HCT116 (cell line): ENCODE measurements around the gene CCR7. TPM values are rescaled to one million over a fixed set of nuclear protein-coding genes. Genes with fewer than 3 reads are reported as not detected.

Source experiments
- ATAC-seq: fragments of 200-7000 bp; cut with Tn5 transposase; 2 replicates; pipeline ENCODE4 v1.9.1; 2020; ENCODE audit warnings: mild to moderate bottlenecking, moderate library complexity
- BruUV-seq: library from RNA; stranded (reverse); fragments of 400-500 nt; replicated peaks from 2 replicates; lab custom pipeline; 2021; lab: Mats Ljungman, UMichigan
- CTCF ChIA-PET: fragments of 300-600 bp; sonication (Branson Sonifier 250); formaldehyde crosslinking; loops from one replicate; lab custom pipeline; 2021; ENCODE audit warnings: antibody characterized with exemption; lab: Charles Lee
- POLR2A ChIA-PET: fragments of 300-600, 350-600 bp; sonication (Branson Sonifier 250); formaldehyde crosslinking; loops from one replicate; lab custom pipeline; 2021; ENCODE audit warnings: antibody characterized with exemption; lab: Charles Lee
- RAD21 ChIA-PET, 2 experiments: fragments of 300-600 bp; sonication (Branson Sonifier 250); formaldehyde crosslinking; loops; one replicate each; lab custom pipeline; 2023; ENCODE audit warnings: low total read pairs in 2 of 2; ENCODE audit not compliant: uncharacterized antibody in 2 of 2, unreplicated experiment in 2 of 2, low non-redundant PET in 1 of 2; lab: Charles Lee
- DNase-seq: peaks from one replicate; pipeline ENCODE4 v3.0.0-alpha.2; 2010; ENCODE audit warnings: low read depth, low spot score
- H2AFZ ChIP-seq: fragments of 200-600 bp; shearing (Covaris generic), sonication (generic); 2 replicates; pipeline ENCODE4 v1.6.1; 2017; ENCODE audit warnings: low read depth, mixed run types, mixed read lengths, antibody characterized with exemption, low read length; ENCODE audit not compliant: poor library complexity, severe bottlenecking
- H3K27ac ChIP-seq: 2 replicates; pipeline ENCODE4 v1.5.1; 2012; ENCODE audit warnings: low read depth, low read length
- H3K27me3 ChIP-seq: fragments of 200-600 bp; sonication (generic); 2 replicates; pipeline ENCODE4 v1.6.1; 2016; ENCODE audit warnings: mixed run types, low read length, mixed read lengths; ENCODE audit not compliant: insufficient read depth
- H3K36me3 ChIP-seq, 2 experiments: fragments of 200-500 bp in 1 of 2; fragments of 200-600 bp in 1 of 2; sonication (Bioruptor generic) in 1 of 2; sonication (generic) in 1 of 2; 2 replicates each; pipeline versions ENCODE4 v1.5.1 to v1.6.1; 2014 to 2016; ENCODE audit warnings: low read length in 2 of 2, inconsistent platforms in 1 of 2, mixed read lengths in 1 of 2, mixed run types in 1 of 2; ENCODE audit not compliant: insufficient read depth in 2 of 2, control insufficient read depth in 1 of 2
- H3K4me1 ChIP-seq, 2 experiments: fragments of 200-600 bp in 1 of 2; sonication (generic) in 1 of 2; 2 replicates each; pipeline versions ENCODE4 v1.5.1 to v1.6.1; 2012 to 2017; ENCODE audit warnings: low read length in 2 of 2, inconsistent platforms in 1 of 2, mild to moderate bottlenecking in 1 of 2, mixed read lengths in 1 of 2, mixed run types in 1 of 2, moderate library complexity in 1 of 2; ENCODE audit not compliant: insufficient read depth in 2 of 2, control insufficient read depth in 1 of 2
- H3K4me2 ChIP-seq: fragments of 200-600 bp; sonication (generic); 2 replicates; pipeline ENCODE4 v1.6.1; 2017; ENCODE audit warnings: mixed run types, low read length, mixed read lengths
- H3K4me3 ChIP-seq, 2 experiments: fragments of 200-600 bp in 1 of 2; sonication (generic) in 1 of 2; replicated peaks in 1 of 2; 2 replicates each; pipeline ENCODE4 v1.5.1; 2011 to 2016; ENCODE audit warnings: low read length in 2 of 2, control low read depth in 1 of 2, low read depth in 1 of 2, mild to moderate bottlenecking in 1 of 2, mixed read lengths in 1 of 2, mixed run types in 1 of 2
- H3K79me2 ChIP-seq: fragments of 200-600 bp; sonication (generic); 2 replicates; pipeline ENCODE4 v1.6.1; 2017; ENCODE audit warnings: mild to moderate bottlenecking, mixed run types, low read length, moderate library complexity, mixed read lengths; ENCODE audit not compliant: insufficient read depth
- H3K9ac ChIP-seq: fragments of 200-600 bp; sonication (generic); 2 replicates; pipeline ENCODE4 v1.6.1; 2016; ENCODE audit warnings: low read length, mixed read lengths
- H3K9me2 ChIP-seq: fragments of 200-600 bp; sonication (generic), shearing (Covaris generic); 2 replicates; pipeline ENCODE4 v1.6.1; 2017; ENCODE audit warnings: mixed run types, mild to moderate bottlenecking, moderate library complexity; ENCODE audit not compliant: insufficient read depth
- H3K9me3 ChIP-seq, 2 experiments: fragments of 200-500 bp in 1 of 2; fragments of 200-600 bp in 1 of 2; sonication (Bioruptor generic) in 1 of 2; sonication (generic) in 1 of 2; 2 replicates each; pipeline ENCODE4 v1.6.1; 2014 to 2017; ENCODE audit warnings: low read length in 2 of 2, mixed read lengths in 2 of 2, inconsistent platforms in 1 of 2, low read depth in 1 of 2, mild to moderate bottlenecking in 1 of 2, mixed run types in 1 of 2, moderate library complexity in 1 of 2; ENCODE audit not compliant: control insufficient read depth in 1 of 2, insufficient read depth in 1 of 2
- H4K20me1 ChIP-seq: fragments of 200-600 bp; sonication (generic), shearing (Covaris generic); 2 replicates; pipeline ENCODE4 v1.6.1; 2017; ENCODE audit warnings: mixed run types, mild to moderate bottlenecking, moderate library complexity; ENCODE audit not compliant: insufficient read depth
- CEBPB ChIP-seq: IDR thresholded peaks from 2 replicates; pipeline ENCODE4 v1.6.1; 2012; ENCODE audit warnings: low read depth
- CTCF ChIP-seq, 3 experiments: fragments of 200-600 bp in 1 of 3; sonication (generic) in 1 of 3; IDR thresholded peaks in 2 of 3; conservative IDR thresholded peaks in 1 of 3; 2 replicates each; pipeline ENCODE4 v1.5.1; 2012 to 2017; ENCODE audit warnings: low read depth in 2 of 3, low read length in 2 of 3, antibody characterized with exemption in 1 of 3, borderline replicate concordance in 1 of 3, control low read depth in 1 of 3, mild to moderate bottlenecking in 1 of 3, mixed read lengths in 1 of 3, mixed run types in 1 of 3, moderate library complexity in 1 of 3; ENCODE audit not compliant: insufficient read depth in 1 of 3
- ELF1 ChIP-seq: IDR thresholded peaks from 2 replicates; pipeline ENCODE4 v1.6.1; 2012; ENCODE audit warnings: low read depth, borderline replicate concordance
- EZH2 ChIP-seq: fragments of 200-600 bp; sonication (generic); IDR thresholded peaks from 2 replicates; pipeline ENCODE4 v1.6.1; 2017; ENCODE audit warnings: antibody characterized with exemption, mixed run types
- EZH2phosphoT487 ChIP-seq: fragments of 200-600 bp; IDR thresholded peaks from 2 replicates; pipeline ENCODE4 v1.6.1; 2018; ENCODE audit warnings: antibody characterized with exemption, borderline replicate concordance
- FOSL1 ChIP-seq: IDR thresholded peaks from 2 replicates; pipeline ENCODE4 v1.6.1; 2012; ENCODE audit warnings: low read depth
- POLR2A ChIP-seq: IDR thresholded peaks from 2 replicates; pipeline ENCODE4 v1.7.0; 2011; ENCODE audit warnings: borderline replicate concordance; ENCODE audit not compliant: insufficient read depth, insufficient read length; ENCODE audit errors: extremely low read depth
- RAD21 ChIP-seq: IDR thresholded peaks from 2 replicates; pipeline ENCODE4 v1.6.1; 2012; ENCODE audit warnings: low read depth, mild to moderate bottlenecking
- SP1 ChIP-seq: IDR thresholded peaks from 2 replicates; pipeline ENCODE4 v1.6.1; 2012; ENCODE audit warnings: low read depth
- TCF7L2 ChIP-seq: IDR thresholded peaks from 2 replicates; pipeline ENCODE4 v1.7.0; 2011; ENCODE audit warnings: borderline replicate concordance, inconsistent platforms; ENCODE audit not compliant: insufficient read depth, insufficient read length; ENCODE audit errors: extremely low read depth
- ZFX ChIP-seq: fragments of 450-650 bp; IDR thresholded peaks from 2 replicates; pipeline ENCODE4 v1.6.1; 2017
- ZNF274 ChIP-seq: fragments of 200-500 bp; sonication (Bioruptor generic); IDR thresholded peaks from 2 replicates; pipeline ENCODE4 v1.6.1; 2014; ENCODE audit warnings: mild to moderate bottlenecking, low read depth, low read length, inconsistent platforms
- intact Hi-C: fragments of 100-400 bp; cut with micrococcal nuclease; formaldehyde crosslinking; loops from 2 replicates; pipeline ENCODE4 v1.10.0; 2022
- total RNA-seq: library from RNA; stranded (reverse); gene quantifications from one replicate; pipeline ENCODE4 v1.2.1, GENCODE V29; 2021; ENCODE audit not compliant: unreplicated experiment
- TF ChIP-seq, protein P1 (sequence below): IDR thresholded peaks from 2 replicates; pipeline ENCODE4 v1.6.1; 2012

CCR7 gene
- total RNA-seq, 1 experiment from 2014 or later, result 0.69 TPM

- RAD21 ChIA-PET, result no interaction called here
- H3K4me1 ChIP-seq, result peaks cover 6 to 10% of the 10 kb centered on the region in 2 experiments
- no peak overlapping the region for H3K27ac ChIP-seq
- no peaks in the 10 kb centered on the region for H4K20me1 ChIP-seq
- no peaks in the 10 kb centered on the region for H3K36me3 ChIP-seq
- H2AFZ ChIP-seq, result no peak overlapping the region
- H3K9me2 ChIP-seq, result no peaks in the 10 kb centered on the region
- no peak for TF ChIP-seq POLR2A
- no peak for TF ChIP-seq SP1
- TF ChIP-seq FOSL1, result no peak
- no peak for TF ChIP-seq EZH2phosphoT487
- no peak for TF ChIP-seq ZNF274
- TF ChIP-seq RAD21, result no peak
- TF ChIP-seq CTCF (IDR thresholded peaks at IDR 0.05 in 2 of 3, conservative IDR thresholded peaks at IDR 0.05 in 1 of 3; ENCODE audit: borderline replicate concordance in 1 of 3, insufficient read depth in 1 of 3, low read depth in 2 of 3, low read length in 2 of 3), result no peak
- no peak for TF ChIP-seq TCF7L2
- TF ChIP-seq ZFX, result no peak
- TF ChIP-seq EZH2, result no peak
- no peak for TF ChIP-seq ELF1
- TF ChIP-seq, protein P1, sequence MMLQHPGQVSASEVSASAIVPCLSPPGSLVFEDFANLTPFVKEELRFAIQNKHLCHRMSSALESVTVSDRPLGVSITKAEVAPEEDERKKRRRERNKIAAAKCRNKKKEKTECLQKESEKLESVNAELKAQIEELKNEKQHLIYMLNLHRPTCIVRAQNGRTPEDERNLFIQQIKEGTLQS, result no peak
- TF ChIP-seq CEBPB, result no peak
- TF ChIP-seq, all 23 proteins: peak for 0
- H3K79me2 ChIP-seq, result no peaks in the 10 kb centered on the region
- no peak overlapping the region for H3K9ac ChIP-seq
- no peak for ATAC-seq
- H3K4me3 ChIP-seq, result no peak overlapping the region
- no peak overlapping the region for H3K4me2 ChIP-seq
- ChIA-PET POLR2A (no interaction called here), CTCF (interaction anchor here (1.5 kb wide), 1 partner anchor 8 kb away, joined by 4 read pairs; no protein-coding TSS in a partner anchor)
- no peaks in the 10 kb centered on the region for H3K9me3 ChIP-seq
- no peaks in the 10 kb centered on the region for H3K27me3 ChIP-seq
- BruUV-seq, result no TSS peak
- no peak for DNase-seq
- intact Hi-C loops, result no loop called here
These were observed 13.1 kb downstream of the CCR7 start for GRCh38 chr17:40551879-40552768.
